CD4-positive, alpha-beta T cell treated with Interleukin-10 for 1 hour (primary cell): Measurements from ENCODE around the gene GALNT18.
A peak's percentile ranks its signal among the peaks of the same experiment; 100 is the strongest.

Source experiments
- DNase-seq: peaks from one replicate; pipeline ENCODE4 v3.0.0-alpha.2; 2020

GALNT18 gene

GRCh38 chr11:11584530-11584810, 37.3 kb downstream of the GALNT18 start:
- DNase-seq, result no peak

- no peak for DNase-seq
Observed at GRCh38 chr11:11583801-11584529, 37.8 kb downstream of the GALNT18 start.

- no peak for DNase-seq
Observed at GRCh38 chr11:11582011-11582701, 39.6 kb downstream of the GALNT18 start.

- no peak for DNase-seq
Observed at GRCh38 chr11:11581481-11581880, 40.3 kb downstream of the GALNT18 start.

GRCh38 chr11:11580841-11581411, 40.9 kb downstream of the GALNT18 start:
- no peak for DNase-seq

GRCh38 chr11:11580012-11580411, 41.8 kb downstream of the GALNT18 start:
- no peak for DNase-seq

GRCh38 chr11:11579012-11579988, 42.5 kb downstream of the GALNT18 start:
- DNase-seq, result no peak

- DNase-seq, result no peak
Observed at GRCh38 chr11:11577932-11578911, 43.6 kb downstream of the GALNT18 start.

- peak; percentile 15 for DNase-seq
Observed at GRCh38 chr11:11577251-11577855, 44.5 kb downstream of the GALNT18 start.

GRCh38 chr11:11574373-11575287, 47.2 kb downstream of the GALNT18 start:
- no peak for DNase-seq

GRCh38 chr11:11572386-11572785, 49.4 kb downstream of the GALNT18 start:
- no peak for DNase-seq

GRCh38 chr11:11571893-11572292, 49.9 kb downstream of the GALNT18 start:
- no peak for DNase-seq

GRCh38 chr11:11570823-11571222, 51.0 kb downstream of the GALNT18 start:
- no peak for DNase-seq

- no peak for DNase-seq
Observed at GRCh38 chr11:11569936-11570491, 51.8 kb downstream of the GALNT18 start.

- DNase-seq, result no peak
Observed at GRCh38 chr11:11568651-11569229, 53.1 kb downstream of the GALNT18 start.

GRCh38 chr11:11567936-11568650, 53.7 kb downstream of the GALNT18 start:
- no peak for DNase-seq

- no peak for DNase-seq
Observed at GRCh38 chr11:11565636-11566035, 56.2 kb downstream of the GALNT18 start.

- no peak for DNase-seq
Observed at GRCh38 chr11:11563200-11563975, 58.4 kb downstream of the GALNT18 start.
